Measurements from ENCODE around the gene UGGT1.

- TF ChIP-seq CTCF (IDR thresholded peaks at IDR 0.05; ENCODE audit: insufficient read depth, low read length, poor library complexity, severe bottlenecking) (no peak), EZH2phosphoT487 (conservative IDR thresholded peaks at IDR 0.05; ENCODE audit: low read length) (no peak)
These were observed 12.4 kb downstream of the UGGT1 start for GRCh38 chr2:128103407-128103806.

All from SU-DHL-6 (cell line).